Middle frontal gyrus (tissue), 1 donor: ENCODE measurements around the gene ACSL1.

Experiments used
- DNase-seq: peaks from one replicate; pipeline ENCODE4 v3.0.0-alpha.2; 2015; ENCODE audit warnings: low spot score; ENCODE audit errors: extremely low spot score

ACSL1 gene, protein sequence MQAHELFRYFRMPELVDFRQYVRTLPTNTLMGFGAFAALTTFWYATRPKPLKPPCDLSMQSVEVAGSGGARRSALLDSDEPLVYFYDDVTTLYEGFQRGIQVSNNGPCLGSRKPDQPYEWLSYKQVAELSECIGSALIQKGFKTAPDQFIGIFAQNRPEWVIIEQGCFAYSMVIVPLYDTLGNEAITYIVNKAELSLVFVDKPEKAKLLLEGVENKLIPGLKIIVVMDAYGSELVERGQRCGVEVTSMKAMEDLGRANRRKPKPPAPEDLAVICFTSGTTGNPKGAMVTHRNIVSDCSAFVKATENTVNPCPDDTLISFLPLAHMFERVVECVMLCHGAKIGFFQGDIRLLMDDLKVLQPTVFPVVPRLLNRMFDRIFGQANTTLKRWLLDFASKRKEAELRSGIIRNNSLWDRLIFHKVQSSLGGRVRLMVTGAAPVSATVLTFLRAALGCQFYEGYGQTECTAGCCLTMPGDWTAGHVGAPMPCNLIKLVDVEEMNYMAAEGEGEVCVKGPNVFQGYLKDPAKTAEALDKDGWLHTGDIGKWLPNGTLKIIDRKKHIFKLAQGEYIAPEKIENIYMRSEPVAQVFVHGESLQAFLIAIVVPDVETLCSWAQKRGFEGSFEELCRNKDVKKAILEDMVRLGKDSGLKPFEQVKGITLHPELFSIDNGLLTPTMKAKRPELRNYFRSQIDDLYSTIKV

DNA sequence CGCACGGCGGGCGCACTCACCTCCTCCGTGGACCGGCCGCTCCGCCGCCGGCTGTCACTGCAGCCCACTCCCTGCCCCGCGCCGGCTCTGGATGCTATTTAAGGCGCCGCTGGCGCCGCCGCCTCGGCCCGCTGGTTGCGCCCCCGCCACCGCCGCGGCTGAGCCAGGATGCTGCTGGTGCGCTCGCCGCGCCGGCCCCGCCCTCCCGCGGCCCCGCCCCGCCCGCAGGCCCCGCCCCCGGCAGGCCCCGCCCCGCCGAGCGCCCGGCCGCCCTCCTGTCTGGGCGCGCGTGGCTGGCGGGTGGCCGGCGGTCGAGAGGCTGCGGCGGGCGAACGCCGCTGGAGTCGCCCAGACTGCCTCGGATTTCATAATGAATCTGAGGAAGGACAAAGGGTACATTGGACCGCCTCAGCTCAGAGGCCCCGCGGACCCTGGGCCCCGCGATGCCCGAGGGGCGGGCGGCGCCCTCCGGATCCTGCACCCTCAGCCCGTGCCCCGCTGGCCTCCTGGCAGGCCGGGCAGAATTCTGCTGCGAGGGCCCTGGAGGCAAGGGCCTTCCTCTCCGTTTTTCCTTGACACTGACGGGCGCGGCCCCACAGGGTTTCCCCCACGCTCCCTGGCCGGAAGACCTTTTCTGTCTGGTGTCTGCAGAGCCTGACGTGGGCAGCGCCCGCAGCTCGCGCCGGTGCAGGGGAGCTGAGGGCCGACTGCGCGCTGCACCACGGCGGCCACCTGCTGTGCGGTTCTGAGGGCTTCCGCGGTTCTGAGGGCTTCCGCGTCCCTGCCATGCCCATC is at the start of gene ACSL1:
ACSL1 (minus strand) TSS at position 73 of the 795 bp plus-strand sequence. CDS start 22,454 bp downstream, outside the sequence.
- peak; percentile 68 for DNase-seq

DNA sequence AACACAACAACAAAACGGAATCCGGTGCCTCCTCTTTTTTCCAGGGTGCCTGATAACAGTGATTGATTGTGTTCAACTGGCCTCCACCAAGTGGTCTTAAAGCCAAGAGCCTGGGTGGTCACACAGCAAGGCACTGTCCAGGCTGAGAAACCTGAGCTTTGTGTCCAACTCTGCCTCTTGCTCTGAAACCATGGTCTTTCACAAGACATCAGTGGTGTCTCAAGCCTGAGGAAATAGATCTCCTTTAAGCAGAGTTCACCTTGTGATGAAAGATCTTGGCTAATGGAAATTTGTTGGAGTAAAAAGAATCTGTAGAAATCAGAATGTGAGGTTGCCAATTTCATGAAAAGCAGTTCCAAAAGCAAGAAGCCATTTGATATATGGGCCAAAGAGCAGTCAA is 47.3 kb upstream of the ACSL1 start:
- DNase-seq: no peak

DNA sequence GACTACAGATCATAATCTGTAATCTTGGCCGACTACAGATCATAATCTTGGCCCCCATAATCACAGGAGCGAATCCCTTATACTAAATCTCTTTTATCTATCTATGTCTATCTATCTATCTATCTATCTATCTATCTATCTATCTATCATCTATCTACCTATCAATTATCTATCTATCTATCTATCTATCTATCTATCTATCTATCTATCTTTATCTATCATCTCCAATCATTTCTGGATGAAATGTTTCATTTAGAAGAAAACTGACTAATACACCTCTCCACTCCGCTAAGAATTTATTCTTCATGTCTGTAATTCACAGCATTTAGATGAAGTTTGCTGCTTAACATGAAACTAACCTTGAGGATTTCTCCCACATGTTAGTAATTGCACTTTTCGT is 45.0 kb upstream of the ACSL1 start:
- no peak for DNase-seq

DNA sequence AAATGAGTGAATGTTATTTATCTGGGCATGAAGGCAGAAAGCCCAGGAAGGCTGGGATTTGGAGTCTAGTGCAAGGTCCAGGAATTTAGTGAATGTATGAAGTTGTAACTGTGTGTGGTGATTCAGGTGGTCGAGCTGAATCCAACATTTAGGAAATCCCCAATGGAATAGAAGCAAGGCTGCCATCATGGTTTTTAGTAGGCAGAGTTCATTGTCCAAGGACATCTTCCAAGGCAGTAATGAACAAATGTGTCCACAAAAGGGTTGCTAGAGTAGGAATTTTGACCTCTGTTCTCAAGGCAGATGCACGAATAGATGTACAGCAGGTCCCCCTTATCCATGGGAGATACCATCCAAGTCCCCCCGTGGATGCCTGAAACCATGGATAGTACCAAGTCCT is 42.9 kb upstream of the ACSL1 start:
- DNase-seq: no peak

DNA sequence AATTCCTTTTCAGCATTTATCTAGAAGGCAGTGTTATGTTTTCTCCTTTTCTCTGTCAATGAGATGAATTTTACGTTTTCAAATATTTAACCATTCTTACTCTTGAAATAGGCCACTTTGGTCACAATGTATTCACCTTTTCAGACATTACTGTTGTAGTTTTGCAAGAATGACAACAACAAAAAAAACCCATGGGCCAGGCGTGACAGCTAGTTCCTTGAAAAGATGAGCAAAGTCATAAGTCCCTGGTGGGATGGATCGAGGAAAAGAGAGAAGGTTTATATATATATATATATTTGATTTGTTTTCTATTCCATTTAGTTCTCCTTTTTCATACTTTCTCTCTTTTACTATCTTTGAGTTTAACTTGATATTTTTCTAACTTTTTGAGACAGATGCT is 38.1 kb upstream of the ACSL1 start:
- no peak for DNase-seq

DNA sequence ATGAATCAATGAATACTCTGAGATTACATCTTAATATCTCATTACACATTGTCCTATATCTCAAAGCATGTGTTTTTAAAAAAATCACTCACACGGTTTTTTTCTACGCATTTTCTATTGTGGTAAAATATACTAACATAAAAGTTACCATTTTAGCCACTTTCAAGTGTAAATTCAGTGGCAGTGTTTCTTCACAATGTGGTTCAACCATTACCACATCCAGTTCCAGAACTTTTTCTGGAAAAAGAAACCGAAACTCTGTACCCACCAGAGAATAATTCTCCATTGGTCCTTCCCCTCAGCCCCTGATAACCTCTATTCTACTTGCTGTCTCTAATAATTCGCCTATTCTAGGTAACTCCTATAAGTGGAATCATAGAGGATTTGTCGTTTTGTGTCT is 35.3 kb upstream of the ACSL1 start:
- no peak for DNase-seq

DNA sequence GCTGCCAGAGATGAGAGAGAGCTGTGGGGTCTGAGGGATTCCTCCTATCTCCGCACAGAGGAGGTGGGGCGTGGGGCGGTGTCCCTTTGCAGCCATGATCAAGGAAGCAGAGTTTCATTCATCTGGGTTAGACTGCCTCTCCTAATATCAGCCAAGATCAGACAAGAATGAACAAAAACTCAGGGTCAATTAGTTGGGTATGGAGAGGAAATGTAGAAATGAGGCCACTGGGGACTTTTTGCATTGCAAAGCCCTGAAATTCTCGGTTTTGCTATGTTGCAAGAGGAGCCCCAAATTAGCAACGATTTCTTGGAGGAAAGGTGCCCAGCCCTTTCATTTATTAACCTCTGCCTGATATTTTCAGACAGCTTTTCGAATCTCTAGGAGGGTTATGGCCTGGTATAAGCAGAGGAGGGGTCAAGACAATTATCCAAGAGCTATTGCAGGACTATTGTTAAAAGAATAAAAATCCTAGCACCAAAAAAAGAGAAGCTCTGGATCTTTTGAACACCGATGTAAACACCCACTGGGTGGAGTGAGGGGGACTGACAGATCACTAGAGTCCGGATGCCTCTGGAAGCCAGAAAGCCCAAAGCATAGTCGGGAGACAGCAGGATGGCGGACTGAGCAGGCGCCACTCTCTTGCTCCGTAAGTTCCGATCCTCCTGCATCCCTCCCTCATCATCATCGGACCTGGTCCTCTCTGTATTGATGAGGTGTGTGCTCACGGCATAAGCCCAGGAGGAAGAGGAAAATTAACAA is 34.4 kb upstream of the ACSL1 start:
- no peak for DNase-seq

DNA sequence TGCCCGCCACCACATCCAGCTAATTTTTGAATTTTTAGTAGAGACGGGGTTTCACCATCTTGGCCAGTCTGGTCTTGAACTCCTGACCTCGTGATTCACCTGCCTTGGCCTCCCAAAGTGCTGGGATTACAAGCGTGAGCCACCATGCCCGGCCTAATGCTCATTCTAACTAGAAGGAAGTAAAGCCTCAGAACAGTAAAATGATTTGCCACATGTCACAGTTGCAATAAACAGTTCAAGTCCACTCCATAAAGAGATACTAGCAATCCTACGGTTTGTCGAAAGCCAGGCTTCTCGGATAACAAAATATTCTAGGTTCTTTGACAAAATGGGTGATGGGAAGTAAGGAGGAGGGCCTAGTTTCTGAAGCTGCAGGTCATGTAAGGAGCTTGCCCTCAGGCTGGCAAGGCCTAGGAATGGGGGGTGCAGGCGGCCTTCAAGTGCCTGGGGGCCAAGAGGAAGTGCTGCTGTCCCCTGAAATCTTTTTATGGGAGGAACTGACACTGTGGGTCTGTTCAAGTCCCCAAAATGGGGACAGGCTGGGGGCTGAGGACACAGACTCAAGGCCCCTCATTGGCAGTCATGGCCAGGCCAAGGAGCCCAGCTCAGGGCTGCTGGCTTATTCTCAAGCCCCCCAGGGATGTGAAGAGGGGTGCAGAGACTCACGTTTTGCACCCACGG is 31.8 kb upstream of the ACSL1 start:
- DNase-seq: no peak

DNA sequence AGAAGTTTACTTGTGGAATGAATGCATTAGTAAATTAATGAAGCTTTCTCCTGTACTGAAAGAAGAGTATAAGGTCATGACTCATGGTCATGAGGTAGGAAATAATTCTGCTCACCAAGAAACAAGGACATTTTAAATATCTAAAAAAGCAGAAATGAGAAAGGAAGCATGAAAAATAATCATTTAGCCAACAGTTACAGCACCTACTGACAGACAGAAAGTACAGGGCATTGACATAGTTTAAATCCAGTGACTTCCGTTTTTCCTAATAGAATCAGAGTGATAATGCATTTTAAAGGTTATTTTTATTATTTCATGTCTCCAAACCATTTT is 30.5 kb upstream of the ACSL1 start:
- DNase-seq: no peak

DNA sequence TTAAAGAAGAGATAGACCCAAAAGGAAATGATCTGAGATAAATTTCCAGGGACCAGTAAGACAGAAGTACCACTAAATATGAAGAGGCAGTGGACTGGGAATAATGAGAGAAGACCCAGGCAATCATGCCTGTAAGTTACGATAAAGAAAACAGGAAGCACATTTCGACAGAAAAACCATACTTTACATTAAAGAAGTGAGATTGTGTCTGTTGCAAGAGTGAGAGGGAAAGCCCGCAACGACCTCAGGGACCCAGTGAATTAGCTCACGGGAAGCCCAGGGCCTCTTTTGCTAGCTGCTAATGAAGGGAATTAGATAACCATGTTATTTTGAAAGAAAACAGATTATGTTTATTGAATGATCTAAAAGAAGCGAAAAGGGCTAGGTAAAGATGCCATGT is 28.9 kb upstream of the ACSL1 start:
- no peak for DNase-seq

DNA sequence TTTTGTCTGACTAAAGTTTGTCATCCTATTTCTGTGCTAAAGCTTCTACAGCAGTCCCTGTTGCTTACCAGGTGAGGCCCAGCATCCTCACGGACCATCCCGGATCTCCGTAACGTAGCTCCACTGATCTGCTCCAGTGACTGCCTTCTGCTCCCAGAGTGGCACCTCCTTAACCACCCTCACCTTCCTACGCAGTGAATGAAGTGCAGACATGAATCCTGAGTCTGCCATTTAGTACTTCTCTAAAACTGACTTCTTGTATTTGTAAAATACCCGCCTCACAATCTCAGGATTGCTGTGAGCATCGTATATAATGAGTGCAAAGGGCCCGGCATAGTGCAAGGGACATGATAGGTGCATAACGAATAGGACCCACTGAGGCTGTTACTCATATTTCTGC is 27.7 kb upstream of the ACSL1 start:
- no peak for DNase-seq

DNA sequence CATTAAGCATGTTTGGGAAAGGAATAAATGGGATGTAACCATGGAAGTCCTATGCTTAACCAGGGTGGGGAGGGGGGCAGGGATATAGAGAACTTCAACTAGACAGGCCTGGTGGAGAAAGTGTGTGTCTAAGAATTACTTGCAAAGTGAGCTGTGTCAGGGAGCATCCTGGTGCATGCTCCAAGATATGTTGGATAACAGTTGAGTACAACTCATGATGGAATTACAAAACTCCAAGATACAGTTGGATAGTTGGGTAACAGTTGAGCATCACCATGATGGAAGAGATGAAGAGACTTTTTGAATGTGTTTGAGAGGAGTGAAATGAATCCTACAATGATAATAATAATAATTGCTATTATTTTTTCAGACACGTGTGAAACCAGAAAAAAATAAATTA is 26.1 kb upstream of the ACSL1 start:
- no peak for DNase-seq

DNA sequence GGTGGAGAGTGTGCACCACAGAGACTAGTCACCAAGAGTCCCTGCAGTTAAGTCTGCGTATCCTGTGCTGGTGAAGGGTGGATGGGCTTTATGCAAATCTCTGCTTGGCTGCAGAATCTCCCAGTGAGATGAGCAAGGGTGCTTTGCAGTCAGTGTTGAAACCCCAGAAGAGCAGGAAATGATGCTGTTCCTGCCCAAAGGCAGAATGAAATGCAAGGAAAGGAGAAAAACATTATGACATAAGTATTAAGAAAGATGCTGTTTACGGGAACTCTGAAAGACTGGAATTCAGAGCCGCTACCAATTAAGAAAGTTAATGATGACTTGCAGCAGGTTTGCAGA is 25.4 kb upstream of the ACSL1 start:
- no peak for DNase-seq

DNA sequence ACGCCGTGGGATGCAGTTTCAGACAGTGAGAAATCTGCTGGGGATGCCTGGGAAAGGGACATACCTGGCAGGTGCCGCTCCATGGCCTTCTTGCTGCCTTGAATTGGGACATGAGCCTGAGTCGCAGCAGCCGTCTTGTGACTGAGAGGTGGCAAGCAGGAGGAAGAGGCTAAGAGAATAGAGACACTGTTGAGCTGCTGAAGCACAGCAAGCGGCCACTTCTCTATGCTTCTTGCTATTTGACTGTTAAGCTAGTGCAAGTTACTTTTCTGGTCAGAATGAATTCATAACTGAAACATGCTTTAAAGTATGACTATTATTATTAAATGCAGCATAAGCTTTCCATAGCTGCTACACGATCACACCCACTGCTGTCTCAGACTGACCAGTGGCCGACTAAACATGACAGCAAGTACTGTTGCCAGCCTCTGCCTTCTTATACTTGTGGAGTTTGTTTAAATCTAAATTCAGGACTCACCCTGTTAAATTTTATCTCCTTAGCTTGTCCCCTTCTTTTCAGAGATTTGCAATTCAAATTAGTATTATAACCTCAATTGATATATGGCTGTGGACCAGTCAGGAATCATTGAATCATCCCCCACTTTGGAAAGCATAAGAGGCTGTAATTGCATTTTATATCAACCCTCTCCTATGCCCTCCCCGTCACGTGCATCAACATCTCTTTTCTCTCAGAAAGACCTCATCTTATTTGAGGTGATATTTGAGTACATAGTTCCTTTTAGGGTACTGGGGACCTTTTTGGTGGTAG is 24.8 kb upstream of the ACSL1 start:
- no peak for DNase-seq

DNA sequence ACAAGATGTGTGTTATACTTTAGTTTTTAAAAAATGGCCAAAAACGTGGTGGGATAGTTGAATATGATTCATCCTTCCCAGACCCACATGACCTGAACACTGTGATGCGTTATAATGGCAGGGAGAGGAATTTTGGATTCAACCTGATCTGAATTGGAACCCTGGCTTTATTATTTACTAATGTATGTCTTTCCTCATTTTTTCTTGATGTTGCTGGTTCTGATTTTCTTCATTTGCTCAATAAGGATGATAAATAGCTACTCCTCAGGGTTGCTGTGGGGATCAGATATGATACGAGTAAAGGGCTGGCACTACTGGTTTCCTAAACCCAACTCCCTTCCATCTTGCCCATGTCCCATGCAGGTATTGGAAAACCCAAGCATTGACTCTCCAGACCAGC is 24.2 kb upstream of the ACSL1 start:
- no peak for DNase-seq

DNA sequence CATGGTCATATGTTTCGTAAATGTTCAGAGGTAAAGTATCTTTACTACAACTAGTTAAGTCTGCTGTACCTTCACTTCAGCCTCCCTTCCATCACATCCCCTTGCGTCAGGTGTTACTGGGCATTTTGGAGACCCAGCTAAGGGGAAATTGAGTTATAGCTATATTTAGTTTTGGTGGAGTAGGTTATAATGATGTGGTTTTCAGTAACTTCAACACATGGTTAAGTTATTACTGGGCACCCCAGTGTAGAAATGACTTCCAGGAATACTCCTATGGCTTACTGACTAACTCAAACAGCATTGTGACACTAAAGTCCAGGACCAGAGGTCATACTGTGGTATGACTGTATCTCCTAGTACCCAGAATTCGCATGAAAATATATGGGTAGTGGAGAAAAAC is 23.4 kb upstream of the ACSL1 start:
- no peak for DNase-seq

DNA sequence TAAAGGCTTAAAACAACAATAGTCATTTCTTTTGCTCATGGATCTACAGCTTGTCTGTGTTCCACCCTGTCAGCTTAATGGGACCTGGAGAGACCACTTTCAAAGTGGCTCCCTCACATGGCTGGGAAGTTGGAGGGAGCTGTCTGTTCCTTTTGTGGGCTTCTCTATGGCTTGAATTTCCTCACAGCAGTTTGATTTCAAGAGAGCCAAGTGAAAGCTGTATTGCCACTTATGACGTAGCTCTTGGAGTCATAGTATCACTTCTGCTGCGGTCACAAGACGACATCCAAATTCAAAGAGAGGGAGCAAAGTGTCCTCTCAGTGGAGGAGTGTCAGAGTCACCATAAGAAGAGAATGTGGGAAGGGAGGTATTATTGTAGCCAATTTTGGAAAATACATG is 22.7 kb upstream of the ACSL1 start:
- no peak for DNase-seq

DNA sequence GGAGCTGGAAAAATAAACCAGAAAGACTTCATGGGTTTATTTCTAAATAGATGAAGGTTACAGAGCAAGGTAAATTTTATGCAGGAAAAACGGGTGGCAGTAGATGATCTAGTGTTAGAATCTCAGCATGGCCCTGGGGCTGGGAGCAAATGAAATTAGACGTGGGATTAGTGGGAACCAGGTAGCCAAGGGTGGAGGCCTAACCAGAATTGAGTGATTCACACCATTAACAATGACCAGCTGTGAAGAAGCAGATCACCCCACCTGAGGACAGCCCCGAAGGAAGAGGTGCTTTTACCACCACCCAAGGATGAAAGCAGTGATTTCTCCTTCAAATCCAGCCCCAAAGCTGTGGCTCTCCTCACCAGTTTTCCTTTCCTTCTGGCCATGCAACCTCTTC is 20.8 kb upstream of the ACSL1 start:
- no peak for DNase-seq

DNA sequence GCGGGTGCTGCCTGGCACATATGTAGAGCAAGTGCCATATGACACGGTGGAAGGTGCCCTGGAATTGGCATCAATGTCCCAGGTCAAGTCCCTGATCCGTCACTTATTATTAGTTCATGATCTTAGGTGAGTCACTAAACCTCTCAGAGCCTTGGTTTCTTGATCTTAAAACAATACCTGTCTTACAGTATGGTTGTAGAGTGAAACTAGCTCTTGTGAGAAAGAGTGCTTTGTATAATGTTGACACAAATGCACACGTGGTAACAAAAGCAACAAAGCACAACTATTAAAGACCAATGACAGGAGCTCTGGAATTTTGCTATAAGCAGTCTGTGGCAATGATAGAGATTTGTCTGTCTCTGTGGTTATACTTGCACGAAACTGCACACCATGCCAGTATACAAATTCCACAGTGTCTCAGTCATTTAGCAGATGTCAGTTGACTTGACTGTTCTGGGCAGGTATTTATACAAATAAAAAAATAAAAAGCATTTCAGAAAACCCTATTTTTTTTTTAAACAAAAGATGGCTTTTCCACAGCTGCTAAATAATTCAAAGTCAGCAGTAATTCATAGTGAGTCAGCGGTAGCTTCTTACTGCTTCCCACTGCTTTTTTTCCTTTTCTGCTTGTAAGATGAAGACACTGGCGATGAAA is 19.7 kb upstream of the ACSL1 start:
- no peak for DNase-seq

DNA sequence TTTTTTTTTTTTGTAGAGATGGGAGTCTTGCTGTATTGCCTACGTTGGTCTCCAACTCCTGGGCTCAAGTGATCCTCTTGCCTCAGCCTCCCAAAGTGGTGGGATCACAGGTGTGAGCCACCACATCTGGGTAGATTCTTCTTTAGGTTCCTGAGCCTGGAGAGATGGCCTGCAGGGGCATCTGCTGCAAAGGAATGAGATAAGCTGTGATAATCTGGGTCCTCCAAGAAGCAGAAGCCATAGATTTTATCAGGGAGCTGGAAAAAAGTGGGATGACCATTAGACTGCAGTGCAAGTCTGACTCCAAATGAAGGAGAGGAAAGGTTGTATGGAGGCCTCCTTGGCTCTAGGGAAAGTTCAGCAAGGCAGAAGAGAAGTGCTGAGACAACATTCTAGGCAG is 19.0 kb upstream of the ACSL1 start:
- DNase-seq: no peak
